ENCODE results near the gene SPP2. TPM values are rescaled to one million over a fixed set of nuclear protein-coding genes. Genes with fewer than 3 reads are reported as not detected.

Gene SPP2
- total RNA-seq, 1 experiment from 2014 or later = not detected

DNA sequence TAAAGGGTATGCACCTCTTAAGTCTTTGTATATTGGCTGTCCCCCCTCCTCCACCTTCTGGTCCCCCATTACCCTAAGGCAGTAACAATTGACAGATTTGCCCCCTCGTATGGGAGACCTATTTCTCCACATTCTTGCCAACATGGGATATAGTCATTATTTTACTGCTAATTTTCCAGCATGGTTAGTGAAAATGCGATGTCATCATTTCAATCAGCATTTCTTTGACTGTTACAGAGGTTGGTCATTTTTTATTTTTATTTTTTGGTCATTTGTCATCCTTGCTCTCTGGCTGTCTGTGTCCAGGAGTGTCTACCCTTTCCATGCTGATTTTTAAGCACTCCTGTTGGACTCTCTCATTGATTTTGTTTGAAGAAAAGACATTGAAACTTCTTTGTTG, 45.4 kb upstream of the SPP2 start:
- Mint-ChIP-seq H3K4me1 (peaks cover 0 to 10% of the 10 kb centered on the region in 2 experiments; a peak in 2 of 4 replicates), H3K36me3 (ENCODE audit: insufficient read depth in 1 of 3, low read depth in 3 of 3) (no peaks in the 10 kb centered on the region; a peak in 1 of 7 replicates), H3K27ac (peak overlapping the region in 1 of 3 experiments; percentile 50; a peak in 1 of 7 replicates), H3K27me3 (ENCODE audit: low read depth) (peaks cover 6% of the 10 kb centered on the region), H3K9me3 (no peaks in the 10 kb centered on the region), H3K4me3 (no peak overlapping the region)
- H3K4me2 ChIP-seq (ENCODE audit: insufficient read depth, insufficient read length, low read length) = no peak overlapping the region
- no peaks in the 10 kb centered on the region for H3K27me3 ChIP-seq (ENCODE audit: insufficient read depth, low read length)
- WGBS (ENCODE audit: extremely low coverage, insufficient read length, low lambda C conversion rate) = no CpG with 5 or more reads among the region's 2 CpGs
- no peak overlapping the region for H3K9ac ChIP-seq (ENCODE audit: extremely low read depth, insufficient read length, low read length)
- H3K18ac ChIP-seq (ENCODE audit: insufficient read length, low read depth, low read length) = no peak overlapping the region
- no peak for DNase-seq
- no peak for TF ChIP-seq CTCF (conservative IDR thresholded peaks at IDR 0.05)
- no peak overlapping the region for H3K4ac ChIP-seq (ENCODE audit: low read depth, low read length)
- no peaks in the 10 kb centered on the region for H4K20me1 ChIP-seq (ENCODE audit: control insufficient read depth, insufficient read depth, insufficient read length)
- H3K23me2 ChIP-seq (ENCODE audit: insufficient read length, low read depth, low read length, poor library complexity, severe bottlenecking) = no peaks in the 10 kb centered on the region
- no peak overlapping the region for H2AK5ac ChIP-seq (ENCODE audit: insufficient read length, low read length)
- H3K79me1 ChIP-seq (ENCODE audit: insufficient read depth, low read depth, low read length, poor library complexity, severe bottlenecking) = no peaks in the 10 kb centered on the region
- H3K79me2 ChIP-seq (ENCODE audit: insufficient read depth, low read length) = no peaks in the 10 kb centered on the region
- no peak overlapping the region for H4K8ac ChIP-seq (replicated peaks; ENCODE audit: insufficient read length, low read depth, low read length)
- H2BK12ac ChIP-seq (ENCODE audit: insufficient read length, low read depth, low read length) = no peak overlapping the region
- no peak overlapping the region for H3K56ac ChIP-seq (ENCODE audit: insufficient read length, low read depth, low read length)
- H3K9me3 ChIP-seq (ENCODE audit: control insufficient read depth, low read depth, low read length) = no peaks in the 10 kb centered on the region
- no peaks in the 10 kb centered on the region for H3K4me1 ChIP-seq (ENCODE audit: insufficient read depth, low read length)
- H3K14ac ChIP-seq (ENCODE audit: insufficient read depth, low read length) = no peak overlapping the region
- H4K5ac ChIP-seq (ENCODE audit: insufficient read length, low read depth, low read length) = no peak overlapping the region
- no peak overlapping the region for H2BK120ac ChIP-seq (ENCODE audit: low read depth, low read length, poor library complexity, severe bottlenecking)
- H3T11ph ChIP-seq (ENCODE audit: low read length) = no peak overlapping the region
- no peak overlapping the region for H4K91ac ChIP-seq (ENCODE audit: insufficient read length, low read depth, low read length)
- no peak overlapping the region for H2BK15ac ChIP-seq (ENCODE audit: low read depth, low read length)
- no peak overlapping the region for H3K23ac ChIP-seq (ENCODE audit: insufficient read length, low read depth, low read length)
- H2BK5ac ChIP-seq (ENCODE audit: insufficient read length, low read length) = no peak overlapping the region
- H2AFZ ChIP-seq (ENCODE audit: low read length) = no peak overlapping the region
- no peak overlapping the region for H2BK20ac ChIP-seq (ENCODE audit: low read depth, low read length, poor library complexity, severe bottlenecking)
- H3K27ac ChIP-seq (ENCODE audit: insufficient read length, low read depth, low read length) = no peak overlapping the region

Measured in H9 (cell line).